Activated CD8-positive, alpha-beta memory T cell treated with anti-CD3 and anti-CD28 coated beads for 24 hours (primary cell): ENCODE measurements around the gene LILRB3.
"Not testable (repeated sequence)": the region's sequence is repeated elsewhere in the genome, so short reads cannot be mapped to it uniquely, and the experiment has no call there.

Experiments used
- DNase-seq: peaks from one replicate; pipeline ENCODE4 v3.0.0-alpha.2; 2020

Gene LILRB3

GRCh38 chr19:54222474-54223276 is at the start of gene LILRB3:
TSS of gene LILRB3 (minus strand) at chr19:54223007. CDS start at chr19:54222976, 31 bp downstream.
- DNase-seq: not testable (repeated sequence)

GRCh38 chr19:54272181-54272580 is 49.4 kb upstream of the LILRB3 start:
- not testable (repeated sequence) for DNase-seq

GRCh38 chr19:54271587-54271986 is 48.8 kb upstream of the LILRB3 start:
- DNase-seq: not testable (repeated sequence)

GRCh38 chr19:54271106-54271505 is 48.3 kb upstream of the LILRB3 start:
- no peak for DNase-seq

- DNase-seq: no peak
Observed at GRCh38 chr19:54268936-54269335, 46.1 kb upstream of the LILRB3 start.

- DNase-seq: peak; percentile 86
Observed at GRCh38 chr19:54266133-54266532, 43.3 kb upstream of the LILRB3 start.

- no peak for DNase-seq
Observed at GRCh38 chr19:54262470-54262869, 39.7 kb upstream of the LILRB3 start.

GRCh38 chr19:54262066-54262465 is 39.3 kb upstream of the LILRB3 start:
- DNase-seq: peak; percentile 19

GRCh38 chr19:54257116-54257480 is 34.3 kb upstream of the LILRB3 start, which contains the start of gene LILRB5:
TSS of gene LILRB5 (minus strand) at chr19:54257273. CDS start at chr19:54257193, 80 bp downstream.
- DNase-seq: no peak

- DNase-seq: peak; percentile 33
Observed at GRCh38 chr19:54256250-54257115, 33.7 kb upstream of the LILRB3 start.

GRCh38 chr19:54255105-54255775 is 32.4 kb upstream of the LILRB3 start:
- DNase-seq: no peak

GRCh38 chr19:54254195-54254906 is 31.5 kb upstream of the LILRB3 start:
- DNase-seq: no peak

- no peak for DNase-seq
Observed at GRCh38 chr19:54253331-54254194, 30.8 kb upstream of the LILRB3 start.

GRCh38 chr19:54252845-54253244 is 30.0 kb upstream of the LILRB3 start:
- no peak for DNase-seq

GRCh38 chr19:54252243-54252642 is 29.4 kb upstream of the LILRB3 start:
- no peak for DNase-seq

GRCh38 chr19:54248016-54248601 is 25.3 kb upstream of the LILRB3 start:
- no peak for DNase-seq

- no peak for DNase-seq
Observed at GRCh38 chr19:54247106-54247930, 24.5 kb upstream of the LILRB3 start.

- no peak for DNase-seq
Observed at GRCh38 chr19:54245936-54246335, 23.1 kb upstream of the LILRB3 start.

- not testable (repeated sequence) for DNase-seq
Observed at GRCh38 chr19:54243809-54244208, 21.0 kb upstream of the LILRB3 start.

- not testable (repeated sequence) for DNase-seq
Observed at GRCh38 chr19:54242646-54243045, 19.8 kb upstream of the LILRB3 start, which contains the start of gene LILRA6. TSS of gene LILRA6 (minus strand) at chr19:54242790.
